T-cell (primary cell): ENCODE measurements around the gene VAV2. TPM values are rescaled to one million over a fixed set of nuclear protein-coding genes. Genes with fewer than 3 reads are reported as not detected.

ENCODE experiments used
- ATAC-seq, 4 experiments: fragments of 200-7000 bp in 3 of 4; fragments of 150-1000 bp in 1 of 4; cut with Tn5 transposase; replicated peaks in 1 of 4; 1 replicate in 3 of 4; 2 replicates in 1 of 4; pipeline ENCODE4 v1.10.0; 2021; ENCODE audit warnings: moderate library complexity in 3 of 4, mild to moderate bottlenecking in 2 of 4, moderate number of reproducible peaks in 1 of 4
- CTCF ChIA-PET, 2 donors: fragments of 300-600 bp; sonication (Branson Sonifier 250); formaldehyde crosslinking; loops; one replicate each; lab custom pipeline; 2022; ENCODE audit warnings: antibody characterized with exemption in 2 of 2; lab: Charles Lee
- POLR2A ChIA-PET, 2 donors: fragments of 300-600 bp; sonication (Branson Sonifier 250); formaldehyde crosslinking; loops; one replicate each; lab custom pipeline; 2022; ENCODE audit warnings: antibody characterized with exemption in 2 of 2; lab: Charles Lee
- DNase-seq, 35 experiments: peaks; one replicate each; pipeline versions ENCODE4 v3.0.0 to v3.0.0-alpha.2; 2013 to 2023
- H3K27ac ChIP-seq: one replicate; pipeline ENCODE4 v1.5.1; 2013; ENCODE audit warnings: low read length
- H3K27me3 ChIP-seq, 2 experiments: replicated peaks in 1 of 2; 1 replicate in 1 of 2; 2 replicates in 1 of 2; pipeline versions ENCODE4 v1.6.1 to v1.7.0; 2013; ENCODE audit warnings: low read length in 1 of 2, mixed read lengths in 1 of 2; ENCODE audit not compliant: control insufficient read depth in 2 of 2, insufficient read depth in 2 of 2; ENCODE audit errors: extremely low read depth in 1 of 2
- H3K36me3 ChIP-seq, 2 donors: 1 replicate in 1 of 2; 2 replicates in 1 of 2; pipeline versions ENCODE4 v1.6.1 to v1.7.0; 2013; ENCODE audit warnings: low read length in 1 of 2; ENCODE audit not compliant: control insufficient read depth in 2 of 2, insufficient read depth in 1 of 2; ENCODE audit errors: extremely low read depth in 1 of 2
- H3K4me1 ChIP-seq, 2 experiments: 1 replicate in 1 of 2; 2 replicates in 1 of 2; pipeline versions ENCODE4 v1.6.1 to v1.7.0; 2013; ENCODE audit warnings: low read length in 2 of 2, mixed read lengths in 1 of 2; ENCODE audit not compliant: insufficient read depth in 2 of 2, control insufficient read depth in 1 of 2; ENCODE audit errors: extremely low read depth in 1 of 2
- H3K4me3 ChIP-seq, 2 donors: 1 replicate in 1 of 2; 2 replicates in 1 of 2; pipeline versions ENCODE4 v1.5.1 to v1.7.0; 2013; ENCODE audit warnings: mild to moderate bottlenecking in 2 of 2, low read length in 1 of 2, moderate library complexity in 1 of 2; ENCODE audit not compliant: control insufficient read depth in 1 of 2; ENCODE audit errors: extremely low read depth in 1 of 2
- H3K9me3 ChIP-seq: 2 replicates; pipeline ENCODE4 v1.7.0; 2013
- H3K27ac Mint-ChIP-seq, 2 donors: one replicate each; pipeline ENCODE4 v1.8.0; 2020 to 2021; ENCODE audit warnings: mild to moderate bottlenecking in 2 of 2, mixed read lengths in 2 of 2
- H3K27me3 Mint-ChIP-seq, 2 donors: one replicate each; pipeline ENCODE4 v1.8.0; 2021 to 2022; ENCODE audit warnings: mixed read lengths in 2 of 2
- H3K36me3 Mint-ChIP-seq: one replicate; pipeline ENCODE4 v1.8.0; 2021; ENCODE audit warnings: mixed read lengths
- H3K4me1 Mint-ChIP-seq, 3 donors: one replicate each; pipeline ENCODE4 v1.8.0; 2020 to 2022; ENCODE audit warnings: mixed read lengths in 3 of 3, mild to moderate bottlenecking in 1 of 3
- H3K4me3 Mint-ChIP-seq, 3 donors: one replicate each; pipeline ENCODE4 v1.8.0; 2020 to 2022; ENCODE audit warnings: mild to moderate bottlenecking in 3 of 3, mixed read lengths in 3 of 3, moderate library complexity in 3 of 3
- H3K9me3 Mint-ChIP-seq, 3 donors: one replicate each; pipeline ENCODE4 v1.8.0; 2020 to 2022; ENCODE audit warnings: mixed read lengths in 3 of 3
- WGBS: methylation state at CpG from one replicate; pipeline ENCODE4 v1.1.5; 2013; ENCODE audit warnings: missing lambda C conversion rate; ENCODE audit not compliant: insufficient coverage; 5-methylcytosine and 5-hydroxymethylcytosine counted together
- total RNA-seq, 35 experiments: library from RNA in 6 of 35; stranded (reverse) in 6 of 35; fragments of 120-200 nt in 1 of 35; gene quantifications; one replicate each; pipeline versions ENCODE4 v1.2.1 to v1.2.4 and lab custom pipeline; 2013 to 2026

The VAV2 gene
- total RNA-seq, 5 donors from 2014 or later (not counting 1 experiment from before 2014, with no cell fraction given): 1.2 to 7.5 (median 4.9) TPM

DNA sequence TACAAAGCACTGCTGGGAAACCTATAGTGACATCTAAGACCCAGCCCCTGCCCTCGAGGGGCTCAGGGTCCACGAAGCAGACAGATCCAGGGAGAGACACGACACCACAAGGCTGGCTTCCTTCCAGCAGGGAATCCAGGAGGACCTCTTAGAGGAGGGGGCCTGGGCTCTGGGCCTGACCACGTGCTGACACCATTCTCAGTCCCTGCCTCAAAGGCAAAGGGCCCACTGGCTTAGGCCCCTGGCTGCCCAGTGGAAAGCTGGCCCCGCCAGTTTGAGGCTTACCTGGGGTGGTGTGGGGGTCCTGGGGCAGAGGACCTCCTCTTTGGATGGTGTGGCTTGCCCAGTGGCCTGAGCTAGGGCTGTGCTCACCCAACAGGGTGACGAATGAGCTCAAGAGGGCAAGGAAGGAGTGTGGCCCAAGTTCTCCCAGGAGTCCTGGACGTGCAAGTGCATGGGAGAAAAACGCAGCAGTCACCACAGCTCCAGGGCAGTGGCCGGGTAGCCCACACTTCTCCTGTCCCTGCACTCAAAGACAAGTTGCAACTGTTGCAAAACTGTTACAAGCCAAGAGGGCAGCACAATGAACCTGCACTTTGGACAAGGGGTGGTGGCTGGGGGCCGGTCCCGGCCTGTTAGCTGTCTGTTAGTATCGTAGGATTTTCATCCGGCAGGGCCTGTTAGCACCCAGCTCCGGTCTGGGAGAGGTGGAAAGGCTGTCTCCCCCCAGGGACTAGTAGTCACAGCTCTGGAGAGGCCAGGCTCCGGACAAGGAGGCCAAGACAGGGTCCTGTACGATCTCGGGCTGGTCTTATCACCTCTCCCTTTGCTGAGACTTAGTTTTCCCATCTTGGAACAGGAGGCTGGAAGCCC is 252.5 kb downstream of the VAV2 start:
- H3K36me3 Mint-ChIP-seq: no peaks in the 10 kb centered on the region
- Histone ChIP-seq H3K36me3 (no peaks in the 10 kb centered on the region), H3K27me3 (peaks cover 0 to 12% of the 10 kb centered on the region in 2 experiments), H3K9me3 (no peaks in the 10 kb centered on the region), H3K4me3 (no peak overlapping the region), H3K4me1 (peaks cover 0 to 23% of the 10 kb centered on the region in 2 experiments), H3K27ac (no peak overlapping the region)
- H3K4me3 Mint-ChIP-seq: no peak overlapping the region
- no peaks in the 10 kb centered on the region for H3K9me3 Mint-ChIP-seq
- POLR2A ChIA-PET: no interaction called here
- peaks cover 0 to 11% (median 9%) of the 10 kb centered on the region in 3 donors for H3K4me1 Mint-ChIP-seq
- H3K27ac Mint-ChIP-seq: no peak overlapping the region
- H3K27me3 Mint-ChIP-seq: peaks cover 0 to 7% of the 10 kb centered on the region in 2 donors
- ATAC-seq (no peak), DNase-seq (no peak)
- CTCF ChIA-PET: no interaction called here
- 84% methylated on average over 14 of the region's 17 CpGs for WGBS

DNA sequence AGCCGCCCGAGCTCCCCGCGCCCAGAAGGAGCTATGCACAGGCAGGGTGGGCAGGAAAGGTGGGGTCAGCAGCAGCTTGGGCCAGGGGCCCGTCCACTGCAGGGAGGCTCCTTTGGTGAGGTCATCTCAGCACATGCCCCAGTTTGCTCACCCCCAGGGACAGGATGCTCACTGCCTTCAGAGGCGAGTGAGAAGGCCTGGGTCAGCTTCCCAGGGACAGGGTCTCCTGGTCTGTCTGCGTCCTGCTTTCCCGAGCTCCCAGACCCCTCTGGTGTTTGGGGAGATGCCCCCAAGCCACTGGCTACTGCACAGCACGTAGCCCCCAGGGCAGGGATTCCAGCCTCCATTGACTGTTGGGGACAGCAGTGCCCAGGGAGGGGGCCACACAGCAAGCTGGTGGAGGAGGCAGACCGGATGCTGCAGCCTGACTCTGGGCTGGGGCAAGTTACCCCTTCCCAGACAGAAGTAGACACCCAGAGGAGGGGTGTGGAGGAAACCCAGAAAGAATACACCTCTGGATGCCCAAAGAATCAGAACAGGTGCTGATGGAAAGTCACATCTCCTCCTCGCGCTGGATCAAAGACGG is 253.4 kb downstream of the VAV2 start:
- DNase-seq: no peak
- ATAC-seq: peak in 2 of 4 experiments; percentile 9 to 21
- no peaks in the 10 kb centered on the region for H3K9me3 ChIP-seq
- H3K36me3 ChIP-seq: no peaks in the 10 kb centered on the region
- Mint-ChIP-seq H3K27me3 (peaks cover 0 to 4% of the 10 kb centered on the region in 2 donors), H3K4me1 (peaks cover 0 to 11% (median 9%) of the 10 kb centered on the region in 3 donors), H3K36me3 (no peaks in the 10 kb centered on the region), H3K27ac (peak overlapping the region in 1 of 2 donors; percentile 11), H3K9me3 (no peaks in the 10 kb centered on the region), H3K4me3 (peak overlapping the region; percentile 28 to 61 (median 49))
- WGBS: 38% methylated on average over 5 of the region's 13 CpGs
- ChIA-PET CTCF (no interaction called here), POLR2A (no interaction called here)
- peaks cover 0 to 23% of the 10 kb centered on the region in 2 experiments for H3K4me1 ChIP-seq
- no peak overlapping the region for H3K27ac ChIP-seq
- H3K27me3 ChIP-seq: peaks cover 0 to 12% of the 10 kb centered on the region in 2 experiments
- peak overlapping the region; percentile 2 to 44 for H3K4me3 ChIP-seq

DNA sequence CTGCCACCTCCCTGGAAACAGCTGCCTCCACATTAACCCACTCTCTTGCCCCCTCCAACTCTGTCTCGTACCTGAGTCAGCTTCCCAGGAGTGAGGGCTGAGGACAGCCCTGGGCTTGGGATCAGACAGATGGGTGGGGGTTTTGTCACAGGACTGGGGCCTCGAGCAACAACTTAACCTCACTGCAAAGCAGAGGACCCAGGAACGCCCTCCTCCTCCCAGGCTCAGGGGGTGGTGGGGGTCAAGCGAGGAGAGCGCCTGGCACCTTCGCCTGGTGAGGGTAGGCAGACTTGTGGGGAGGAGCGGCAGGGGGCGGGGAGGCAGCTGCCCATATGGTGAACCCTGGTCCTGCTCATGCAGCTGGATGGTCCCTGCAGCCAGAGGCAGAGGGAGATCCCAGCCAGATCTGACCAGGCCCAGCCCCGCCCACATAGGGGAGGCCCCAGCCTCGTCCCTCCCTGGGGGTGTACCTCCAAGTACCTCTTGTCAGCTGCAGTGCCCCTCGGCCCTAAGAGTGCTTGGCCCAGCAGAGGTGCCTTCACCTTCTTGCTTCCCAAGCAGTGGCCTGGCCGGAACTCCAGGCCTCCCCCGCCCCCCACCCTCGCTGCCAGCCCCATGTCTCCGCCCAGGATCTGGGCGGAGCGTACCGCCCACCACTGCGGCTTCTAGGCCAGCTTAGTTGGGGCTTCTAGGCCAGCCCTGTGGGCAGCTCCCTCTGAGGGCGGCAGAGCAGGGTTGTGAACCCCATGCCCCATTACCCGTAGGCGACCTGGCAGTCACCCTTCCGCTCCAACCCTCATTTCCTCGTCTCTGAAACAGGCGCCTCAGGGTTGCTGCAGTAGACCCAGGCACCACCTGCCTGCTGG is 254.1 kb downstream of the VAV2 start, which contains the start of gene SARDH:
TSS of gene SARDH (minus strand) at position 579 of the 866 bp plus-strand sequence. CDS start 4,179 bp downstream, outside the sequence.
- peaks cover 0 to 11% (median 9%) of the 10 kb centered on the region in 3 donors for H3K4me1 Mint-ChIP-seq
- H3K4me3 Mint-ChIP-seq: peak within 1 kb of the TSS; percentile 28 to 61 (median 49)
- CTCF ChIA-PET: no interaction called here
- H3K27me3 Mint-ChIP-seq: peaks cover 0 to 2% of the 10 kb centered on the region in 2 donors
- H3K36me3 ChIP-seq: no peaks in the 10 kb centered on the region
- peak within 1 kb of the TSS; percentile 2 to 44 for H3K4me3 ChIP-seq
- 4% methylated on average over 13 of the region's 25 CpGs for WGBS
- peaks cover 0 to 12% of the 10 kb centered on the region in 2 experiments for H3K27me3 ChIP-seq
- peak within 1 kb of the TSS in 1 of 2 donors; percentile 36 for H3K27ac Mint-ChIP-seq
- H3K9me3 ChIP-seq: no peaks in the 10 kb centered on the region
- ATAC-seq (peak; percentile 53 to 78 (median 66)), DNase-seq (peak in 20 of 35 experiments; percentile 13 to 55 (median 24))
- peaks cover 0 to 23% of the 10 kb centered on the region in 2 experiments for H3K4me1 ChIP-seq
- no peak within 1 kb of the TSS for H3K27ac ChIP-seq
- H3K36me3 Mint-ChIP-seq: no peaks in the 10 kb centered on the region
- POLR2A ChIA-PET: no interaction called here
- H3K9me3 Mint-ChIP-seq: no peaks in the 10 kb centered on the region

GRCh38 chr9:133737071-133737773 is 254.9 kb downstream of the VAV2 start:
- ChIA-PET POLR2A (no interaction called here), CTCF (no interaction called here)
- no peak for DNase-seq
- no peaks in the 10 kb centered on the region for H3K27me3 Mint-ChIP-seq
- H3K4me3 Mint-ChIP-seq: peak overlapping the region in 1 of 3 donors; percentile 61
- H3K36me3 Mint-ChIP-seq: no peaks in the 10 kb centered on the region
- H3K27ac Mint-ChIP-seq: no peak overlapping the region
- H3K4me1 ChIP-seq: peaks cover 0 to 20% of the 10 kb centered on the region in 2 experiments
- H3K9me3 ChIP-seq: no peaks in the 10 kb centered on the region
- H3K9me3 Mint-ChIP-seq: no peaks in the 10 kb centered on the region
- peaks cover 0 to 11% (median 9%) of the 10 kb centered on the region in 3 donors for H3K4me1 Mint-ChIP-seq
- H3K4me3 ChIP-seq: no peak overlapping the region
- ATAC-seq: no peak
- H3K36me3 ChIP-seq: no peaks in the 10 kb centered on the region
- 79% methylated on average over 8 of the region's 15 CpGs for WGBS
- peaks cover 0 to 7% of the 10 kb centered on the region in 2 experiments for H3K27me3 ChIP-seq
- no peak overlapping the region for H3K27ac ChIP-seq

- H3K27me3 ChIP-seq: peaks cover 0 to 4% of the 10 kb centered on the region in 2 experiments
- Mint-ChIP-seq H3K36me3 (no peaks in the 10 kb centered on the region), H3K27me3 (no peaks in the 10 kb centered on the region), H3K4me3 (no peak overlapping the region), H3K4me1 (peaks cover 0 to 11% (median 9%) of the 10 kb centered on the region in 3 donors), H3K27ac (no peak overlapping the region), H3K9me3 (no peaks in the 10 kb centered on the region)
- peaks cover 0 to 20% of the 10 kb centered on the region in 2 experiments for H3K4me1 ChIP-seq
- H3K27ac ChIP-seq: no peak overlapping the region
- no peaks in the 10 kb centered on the region for H3K36me3 ChIP-seq
- H3K9me3 ChIP-seq: no peaks in the 10 kb centered on the region
- POLR2A ChIA-PET: interaction anchor here in 1 of 2 donors (0.6 kb wide), 1 partner anchor 1402 kb away, joined by 4 read pairs; no protein-coding TSS in a partner anchor
- no peak overlapping the region for H3K4me3 ChIP-seq
- ATAC-seq (no peak), DNase-seq (no peak)
- CTCF ChIA-PET: no interaction called here
- no CpG with 5 or more reads among the region's 8 CpGs for WGBS
These were observed 256.2 kb downstream of the VAV2 start for GRCh38 chr9:133735931-133736330.
